Calu3 (cell line): ENCODE data around the gene TP53BP2. TPM values are rescaled to one million over a fixed set of nuclear protein-coding genes. Genes with fewer than 3 reads are reported as not detected.

Source experiments
- BruUV-seq: library from RNA; stranded (reverse); fragments of 400-500 nt; replicated peaks from 2 replicates; lab custom pipeline; 2021; lab: Mats Ljungman, UMichigan
- CTCF ChIA-PET: fragments of 300-600 bp; sonication (Branson Sonifier 250); formaldehyde crosslinking; loops from one replicate; lab custom pipeline; 2022; ENCODE audit warnings: antibody characterized with exemption; lab: Charles Lee
- DNase-seq: peaks from one replicate; pipeline ENCODE4 v3.0.0; 2022
- H3K27ac Mint-ChIP-seq: one replicate; pipeline ENCODE4 v1.8.0; 2022; ENCODE audit warnings: mixed read lengths; ENCODE audit not compliant: unreplicated experiment
- H3K27me3 Mint-ChIP-seq: one replicate; pipeline ENCODE4 v1.8.0; 2022; ENCODE audit warnings: mixed read lengths; ENCODE audit not compliant: unreplicated experiment
- H3K36me3 Mint-ChIP-seq: one replicate; pipeline ENCODE4 v1.8.0; 2022; ENCODE audit warnings: mild to moderate bottlenecking, moderate library complexity, mixed read lengths; ENCODE audit not compliant: insufficient read depth, unreplicated experiment
- H3K4me1 Mint-ChIP-seq: one replicate; pipeline ENCODE4 v1.8.0; 2022; ENCODE audit warnings: mild to moderate bottlenecking, low read depth, mixed read lengths; ENCODE audit not compliant: unreplicated experiment
- H3K4me3 Mint-ChIP-seq: one replicate; pipeline ENCODE4 v1.8.0; 2022; ENCODE audit warnings: mild to moderate bottlenecking, low read depth, moderate library complexity, mixed read lengths; ENCODE audit not compliant: unreplicated experiment
- H3K9me3 Mint-ChIP-seq: one replicate; pipeline ENCODE4 v1.8.0; 2022; ENCODE audit warnings: low read depth, mixed read lengths; ENCODE audit not compliant: unreplicated experiment
- CTCF ChIP-seq: fragments of 200-600 bp; IDR thresholded peaks from one replicate; pipeline ENCODE4 v1.8.0; 2022; ENCODE audit warnings: antibody characterized with exemption; ENCODE audit not compliant: unreplicated experiment
- intact Hi-C: fragments of 100-400 bp; cut with micrococcal nuclease; formaldehyde crosslinking; loops from one replicate; pipeline ENCODE4 v1.10.0; 2022; ENCODE audit not compliant: unreplicated experiment
- total RNA-seq: library from RNA; stranded (reverse); gene quantifications from 2 replicates; pipeline ENCODE4 v1.2.3, GENCODE V29; 2022

Gene TP53BP2
- total RNA-seq, 1 experiment from 2014 or later: 66.4 TPM

GRCh38 chr1:223796210-223796609, 49.5 kb downstream of the TP53BP2 start:
- Mint-ChIP-seq H3K4me1 (peaks cover 26% of the 10 kb centered on the region), H3K27me3 (no peaks in the 10 kb centered on the region), H3K27ac (no peak overlapping the region), H3K4me3 (no peak overlapping the region), H3K36me3 (peaks cover 41% of the 10 kb centered on the region), H3K9me3 (no peaks in the 10 kb centered on the region)
- TF ChIP-seq CTCF: no peak
- DNase-seq: no peak
- BruUV-seq: no TSS peak
- intact Hi-C loops: no loop called here
- CTCF ChIA-PET: interaction anchor here (0.9 kb wide), 1 partner anchor 95 kb away, joined by 3 read pairs; no protein-coding TSS in a partner anchor

- Mint-ChIP-seq H3K36me3 (peaks cover 35% of the 10 kb centered on the region), H3K4me1 (peaks cover 26% of the 10 kb centered on the region), H3K9me3 (no peaks in the 10 kb centered on the region), H3K27ac (peak overlapping the region; percentile 71), H3K27me3 (no peaks in the 10 kb centered on the region), H3K4me3 (peak overlapping the region; percentile 30)
- CTCF ChIA-PET: interaction anchor here (0.8 to 0.9 kb wide), 2 partner anchors 23 to 198 kb away, joined by 3 to 4 read pairs; no protein-coding TSS in a partner anchor
- intact Hi-C loops: no loop called here
- DNase-seq: no peak
- BruUV-seq: no TSS peak
- TF ChIP-seq CTCF: no peak
Observed at GRCh38 chr1:223794136-223794880, 51.4 kb downstream of the TP53BP2 start.

GRCh38 chr1:223793716-223794115, 52.0 kb downstream of the TP53BP2 start:
- no peaks in the 10 kb centered on the region for H3K9me3 Mint-ChIP-seq
- intact Hi-C loops: no loop called here
- no peak for TF ChIP-seq CTCF
- BruUV-seq: no TSS peak
- DNase-seq: no peak
- H3K4me3 Mint-ChIP-seq: peak overlapping the region; percentile 30
- CTCF ChIA-PET: interaction anchor here (0.8 to 0.9 kb wide), 2 partner anchors 22 to 199 kb away, joined by 3 to 4 read pairs; no protein-coding TSS in a partner anchor
- peak overlapping the region; percentile 71 for H3K27ac Mint-ChIP-seq
- H3K27me3 Mint-ChIP-seq: no peaks in the 10 kb centered on the region
- H3K4me1 Mint-ChIP-seq: peaks cover 26% of the 10 kb centered on the region
- peaks cover 38% of the 10 kb centered on the region for H3K36me3 Mint-ChIP-seq

- intact Hi-C loops: no loop called here
- H3K36me3 Mint-ChIP-seq: peaks cover 35% of the 10 kb centered on the region
- H3K4me1 Mint-ChIP-seq: peaks cover 26% of the 10 kb centered on the region
- H3K27ac Mint-ChIP-seq: no peak overlapping the region
- CTCF ChIA-PET: no interaction called here
- H3K9me3 Mint-ChIP-seq: no peaks in the 10 kb centered on the region
- no peak overlapping the region for H3K4me3 Mint-ChIP-seq
- BruUV-seq: no TSS peak
- no peaks in the 10 kb centered on the region for H3K27me3 Mint-ChIP-seq
- no peak for DNase-seq
- no peak for TF ChIP-seq CTCF
Observed at GRCh38 chr1:223792046-223792445, 53.7 kb downstream of the TP53BP2 start.
